NCI-H460 (cell line): Measurements from ENCODE around the gene COA7. TPM values are rescaled to one million over a fixed set of nuclear protein-coding genes. Genes with fewer than 3 reads are reported as not detected.
A peak's percentile ranks its signal among the peaks of the same experiment; 100 is the strongest.

ENCODE experiments used
- DNase-seq: peaks from one replicate; pipeline ENCODE4 v3.0.0-alpha.2; 2016; ENCODE audit warnings: low read depth; ENCODE audit errors: extremely low read depth
- total RNA-seq: library from RNA; depleted of rRNA; stranded (reverse); fragments of >200 nt; shearing (Covaris generic); gene quantifications from 2 replicates; pipeline ENCODE4 v1.2.3, GENCODE V29; 2014

The COA7 gene
- total RNA-seq, 1 experiment from 2014 or later, result 15.6 TPM

- DNase-seq, result no peak
These were observed 24.6 kb downstream of the COA7 start for GRCh38 chr1:52673513-52673912.

- no peak for DNase-seq
These were observed 25.2 kb downstream of the COA7 start for GRCh38 chr1:52672946-52673345.

DNA sequence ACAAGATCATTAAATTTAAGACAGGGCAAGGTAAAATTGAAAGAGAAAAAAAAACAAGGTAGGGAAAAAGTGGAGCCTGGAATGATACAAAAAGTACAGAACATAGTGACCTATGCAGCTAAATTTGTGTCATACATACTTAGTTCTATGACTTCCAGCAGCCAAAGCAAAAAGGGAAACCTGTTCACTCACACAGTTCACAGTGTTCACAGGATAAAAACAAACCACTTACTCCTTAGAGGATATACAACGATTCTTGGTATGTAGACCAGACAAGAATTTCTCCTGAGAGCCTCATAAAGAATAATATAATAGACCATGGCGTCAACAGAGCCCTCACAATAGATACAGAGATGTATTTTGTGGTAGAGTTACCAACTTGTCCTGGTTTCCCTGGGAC, 27.5 kb downstream of the COA7 start:
- no peak for DNase-seq

DNA sequence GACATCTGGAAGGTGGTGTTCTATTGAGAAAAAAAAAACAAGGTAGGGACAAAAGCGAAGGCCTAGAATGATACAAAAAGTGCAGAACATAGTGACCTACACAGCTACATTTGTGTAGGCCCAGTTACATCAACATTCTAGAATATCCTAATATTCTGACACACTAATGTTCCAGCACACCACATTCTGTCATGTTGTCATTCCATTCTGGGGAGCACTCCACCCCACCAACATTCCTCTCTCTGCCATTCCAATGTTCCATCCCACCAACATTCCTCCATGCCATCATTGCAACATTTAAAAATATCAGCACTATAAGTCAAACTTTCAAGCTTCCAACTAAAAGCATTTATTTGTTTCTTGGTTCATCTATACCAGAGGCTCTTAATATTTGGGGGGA, 28.5 kb downstream of the COA7 start:
- DNase-seq, result no peak

DNA sequence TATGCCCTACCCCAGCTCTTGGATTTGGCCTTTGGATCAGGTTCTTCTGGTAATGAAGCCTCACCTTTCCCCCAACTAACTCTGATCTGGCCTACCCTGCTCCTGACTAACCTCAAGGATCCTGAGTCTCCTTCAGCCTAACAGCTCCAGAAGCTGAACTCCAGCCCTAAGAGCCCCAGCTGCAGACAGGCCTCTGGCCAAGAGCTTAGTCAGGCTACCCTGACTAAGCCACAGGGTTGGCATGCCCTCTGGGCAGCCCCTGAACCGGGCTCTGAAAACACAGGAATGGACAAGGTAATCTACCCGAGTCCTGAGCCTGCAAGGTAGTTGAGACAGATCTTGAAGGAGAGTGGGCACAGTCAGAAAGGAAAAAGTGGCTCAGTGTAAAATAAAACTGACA, 29.4 kb downstream of the COA7 start:
- DNase-seq, result no peak

- no peak for DNase-seq
These were observed 30.2 kb downstream of the COA7 start for GRCh38 chr1:52667984-52668383.

- no peak for DNase-seq
These were observed 30.9 kb downstream of the COA7 start for GRCh38 chr1:52667290-52667689.

DNA sequence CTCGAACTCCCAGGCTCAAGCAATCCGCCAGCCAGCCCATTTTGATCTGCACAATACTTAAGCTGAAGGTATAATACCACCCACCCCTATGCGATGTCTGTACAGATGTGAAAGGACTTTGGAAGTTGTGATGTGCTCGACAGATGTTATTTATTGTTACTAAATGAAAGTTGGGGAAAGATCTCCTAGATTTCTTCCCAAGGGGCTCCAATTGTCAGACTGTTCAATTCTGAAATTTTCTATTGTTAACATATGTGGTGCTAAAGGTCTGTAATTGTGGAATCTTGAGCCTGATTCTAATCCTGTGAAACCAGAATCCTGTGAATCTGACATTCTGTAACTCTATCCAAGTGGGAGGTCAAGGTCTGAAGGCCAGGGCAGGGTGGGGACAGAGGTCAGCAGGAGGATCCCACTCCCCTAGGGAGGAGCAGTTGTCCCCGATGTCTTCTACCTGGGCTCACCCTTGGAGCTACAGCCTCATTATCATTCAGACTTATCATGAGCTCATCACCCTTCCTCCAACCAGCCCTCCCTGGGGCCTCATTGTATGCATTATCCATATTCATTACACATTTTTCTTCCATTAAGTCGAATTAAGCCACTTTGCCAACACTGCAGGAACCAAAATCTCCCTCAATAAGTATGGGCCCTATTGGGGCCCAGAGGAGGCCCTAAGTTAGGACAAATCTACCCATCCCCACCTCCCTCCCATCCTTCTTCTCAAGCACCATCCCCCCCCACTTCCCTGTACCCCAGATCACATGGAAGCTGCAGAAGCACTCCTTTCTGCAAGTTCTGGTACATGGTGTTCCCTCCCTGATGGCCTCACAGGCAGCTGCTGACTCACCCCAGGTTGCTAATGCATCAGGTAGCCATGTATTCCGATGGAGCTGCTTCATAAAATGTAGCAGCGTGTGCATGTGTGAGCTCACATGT, 32.9 kb downstream of the COA7 start:
- no peak for DNase-seq

DNA sequence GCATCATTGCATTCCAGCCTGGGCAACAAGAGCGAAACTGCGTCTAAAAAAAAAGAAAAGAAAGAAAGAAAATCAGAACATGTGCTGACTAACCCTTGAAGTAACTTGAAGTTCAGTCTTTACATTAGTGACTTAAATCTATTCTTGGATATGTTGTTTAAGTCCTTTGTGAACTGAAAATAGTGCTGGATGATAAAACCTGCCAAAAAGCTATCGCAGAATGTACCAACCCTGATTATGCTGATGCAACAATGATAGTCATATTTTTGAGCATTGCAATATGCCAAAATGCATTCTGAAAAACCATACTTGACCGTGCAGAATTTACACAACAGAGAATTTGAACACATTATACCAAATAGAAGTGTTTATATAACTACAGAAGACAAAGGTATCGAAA, 34.4 kb downstream of the COA7 start:
- no peak for DNase-seq

DNA sequence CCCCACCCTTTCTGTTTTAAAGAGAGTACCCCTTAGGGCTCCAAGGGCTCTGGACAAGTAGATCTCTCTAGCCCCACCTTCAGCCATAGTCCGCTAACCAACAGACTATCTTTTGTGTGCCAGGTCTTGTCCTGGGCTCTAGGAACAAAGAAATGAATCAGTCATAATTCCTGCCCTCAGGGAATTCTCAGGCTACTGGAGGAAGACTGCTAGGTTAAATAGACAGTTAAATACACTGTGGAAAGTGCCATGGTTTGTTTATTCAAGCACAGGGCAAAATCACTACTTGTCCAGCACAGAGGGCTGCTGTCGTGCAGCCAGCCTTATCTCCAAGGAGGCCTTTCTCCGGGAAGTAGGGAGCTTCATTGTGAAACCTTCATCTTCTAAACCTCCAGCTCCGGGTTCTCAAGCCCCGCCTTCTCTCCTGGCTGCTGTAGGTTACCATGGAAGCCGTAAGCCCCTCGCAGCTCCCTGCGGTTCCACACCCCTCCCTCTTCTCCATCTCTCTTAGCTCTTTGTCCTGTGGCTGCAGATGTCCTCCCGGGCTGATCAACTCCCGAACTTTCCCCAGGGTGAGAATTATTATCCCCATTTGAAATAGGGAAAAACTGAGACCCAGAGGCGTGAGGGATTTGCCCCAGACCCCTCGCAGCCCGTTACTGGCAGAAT, 35.4 kb downstream of the COA7 start:
- peak; percentile 23 for DNase-seq

DNA sequence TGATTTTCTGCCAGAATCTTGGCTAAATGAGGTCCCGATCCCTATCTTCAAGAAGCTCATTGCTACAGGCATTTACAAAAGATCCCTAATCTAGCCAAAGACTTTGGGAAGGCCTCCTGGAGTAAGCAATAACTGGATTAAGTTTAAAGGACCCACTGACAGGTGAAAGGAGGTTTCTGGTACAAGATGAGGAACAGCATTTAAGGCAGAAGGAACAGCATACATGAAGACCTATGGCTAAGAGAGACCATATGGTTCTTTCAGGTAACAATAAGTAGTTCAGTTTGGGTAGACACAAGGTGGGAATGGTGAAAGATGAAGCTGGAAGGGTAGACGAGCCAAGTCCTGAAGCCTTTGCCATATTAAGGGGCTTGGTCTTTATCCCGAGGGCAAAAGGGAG, 37.3 kb downstream of the COA7 start:
- DNase-seq, result no peak

- DNase-seq, result no peak
These were observed 38.1 kb downstream of the COA7 start for GRCh38 chr1:52659851-52660596.

DNA sequence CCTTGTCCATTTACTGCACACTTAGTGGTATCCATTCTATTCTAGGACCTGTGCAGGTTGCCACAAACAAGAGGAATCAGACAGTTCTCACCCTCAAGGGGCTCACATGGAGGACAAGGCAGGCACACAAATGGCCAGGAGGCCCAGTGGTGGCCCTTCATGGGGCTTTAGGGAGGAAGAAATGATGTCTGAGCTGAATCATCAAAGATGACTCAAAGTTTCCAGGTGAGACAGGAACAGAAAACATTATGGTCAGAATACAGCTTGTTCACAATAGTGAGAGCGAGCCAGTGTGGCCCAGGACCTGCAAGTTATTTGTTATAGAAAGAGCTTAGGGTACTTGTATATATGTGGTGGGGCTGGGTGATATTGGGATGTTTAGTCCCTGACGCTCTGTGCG, 38.8 kb downstream of the COA7 start:
- no peak for DNase-seq

DNA sequence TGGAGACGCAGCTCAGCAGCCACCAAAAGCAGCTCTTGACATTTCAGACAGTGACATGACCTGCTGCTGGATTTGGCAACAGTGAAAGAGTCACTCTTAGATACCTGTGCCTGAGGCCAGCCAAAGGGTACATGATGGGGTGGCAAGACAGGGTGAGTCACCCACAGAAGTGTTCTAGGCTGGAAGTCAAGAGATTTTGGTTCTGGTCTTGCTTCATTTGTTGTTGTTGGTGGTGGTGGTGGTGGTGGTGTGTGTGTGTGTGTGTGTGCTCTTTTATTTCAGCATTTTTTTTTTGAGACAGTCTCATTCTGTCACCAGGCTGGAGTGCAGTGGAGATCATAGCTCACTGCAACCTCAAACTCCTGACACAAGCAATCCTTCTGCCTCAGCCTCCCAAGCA, 39.4 kb downstream of the COA7 start:
- no peak for DNase-seq

- no peak for DNase-seq
These were observed 40.4 kb downstream of the COA7 start for GRCh38 chr1:52657702-52658101.

DNA sequence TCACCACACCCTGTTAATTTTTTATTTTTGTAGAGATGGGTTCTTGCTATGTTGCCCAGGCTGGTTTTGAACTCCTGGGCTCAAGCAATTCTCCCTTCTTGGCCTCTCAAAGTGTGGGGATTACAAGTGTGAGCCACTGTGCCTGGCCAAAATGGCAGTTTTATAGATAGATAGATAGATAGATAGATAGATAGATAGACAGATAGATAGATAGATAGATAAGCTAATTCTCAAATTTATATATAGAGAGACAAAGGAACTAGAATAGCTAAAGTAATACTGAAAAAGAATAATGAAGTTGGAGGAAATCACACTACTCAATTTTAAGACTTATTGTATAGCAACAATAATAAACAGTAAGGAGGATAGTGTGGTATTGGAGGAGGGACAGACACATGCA, 44.1 kb downstream of the COA7 start:
- no peak for DNase-seq

- no peak for DNase-seq
These were observed 44.8 kb downstream of the COA7 start for GRCh38 chr1:52653207-52653849.

DNA sequence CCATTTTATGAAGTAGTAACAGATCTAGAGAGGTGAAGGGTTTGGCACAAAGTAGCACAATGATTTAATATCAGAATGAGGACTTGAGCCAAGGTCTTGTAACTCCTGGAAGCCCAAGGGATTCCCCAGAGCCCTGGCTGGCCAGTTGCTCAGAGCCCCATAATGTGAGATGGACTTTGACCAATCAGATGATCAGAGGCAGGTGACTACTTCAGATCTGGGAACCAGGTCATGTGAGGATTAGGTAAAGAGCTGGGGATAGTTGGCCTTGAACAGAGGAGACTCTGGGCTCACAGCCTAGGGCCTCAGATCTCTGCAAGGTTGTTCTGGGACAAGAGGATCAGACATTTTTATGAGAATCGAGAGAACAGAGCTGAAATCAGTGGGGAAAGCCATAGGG, 46.2 kb downstream of the COA7 start:
- DNase-seq, result no peak

GRCh38 chr1:52645261-52645660, 52.9 kb downstream of the COA7 start:
- DNase-seq, result no peak

DNA sequence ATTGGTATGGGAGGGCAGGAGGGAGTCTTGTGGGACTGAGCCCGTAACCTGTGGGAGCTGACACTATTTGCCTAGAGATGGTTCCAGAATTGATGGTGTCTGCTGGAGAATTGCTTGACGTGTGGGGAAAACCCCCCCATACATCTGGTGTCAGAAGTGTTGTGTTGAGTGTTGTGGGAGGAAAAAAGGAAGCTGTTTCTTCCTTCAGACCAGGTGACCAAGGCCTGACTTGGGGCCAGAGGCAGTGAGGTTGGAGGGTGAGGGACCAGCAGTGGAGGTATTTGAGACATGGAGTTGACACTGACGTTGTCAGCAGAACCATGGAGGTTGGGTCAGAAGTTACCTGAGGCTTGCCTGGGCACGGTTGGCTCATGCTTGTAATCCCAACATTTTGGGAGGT, 56.8 kb downstream of the COA7 start:
- no peak for DNase-seq

DNA sequence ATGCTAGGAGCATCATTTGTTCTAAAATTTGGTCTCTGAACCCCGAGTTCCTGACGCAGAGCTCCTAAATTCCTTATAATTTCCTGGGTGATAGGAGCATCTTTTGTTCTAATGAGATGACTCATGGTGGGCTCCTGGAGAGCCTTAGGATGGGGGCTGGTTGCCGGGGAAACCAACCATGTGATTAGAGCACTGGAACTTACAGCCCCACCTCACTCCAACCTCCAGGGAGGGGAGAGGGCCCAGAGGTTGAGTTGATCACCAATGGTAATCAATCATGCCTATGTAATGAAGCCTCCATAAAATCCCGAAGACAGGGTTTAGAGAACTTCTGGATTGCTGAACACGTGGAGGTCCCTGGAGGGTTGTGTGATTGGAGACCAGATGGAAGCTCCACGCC, 57.5 kb downstream of the COA7 start:
- no peak for DNase-seq
